GM19023 (cell line): ENCODE results near the gene SMYD1.

Source experiments
- ATAC-seq: cut with Tn5 transposase; IDR thresholded peaks from one replicate; pipeline ENCODE4 v1.9.1; 2021; ENCODE audit warnings: mild to moderate bottlenecking, moderate library complexity; ENCODE audit not compliant: unreplicated experiment

SMYD1 gene

GRCh38 chr2:88139804-88140203 lies 72.2 kb downstream of the SMYD1 start:
- no peak for ATAC-seq

- no peak for ATAC-seq
These were observed 74.3 kb downstream of the SMYD1 start for GRCh38 chr2:88141952-88142351.

DNA sequence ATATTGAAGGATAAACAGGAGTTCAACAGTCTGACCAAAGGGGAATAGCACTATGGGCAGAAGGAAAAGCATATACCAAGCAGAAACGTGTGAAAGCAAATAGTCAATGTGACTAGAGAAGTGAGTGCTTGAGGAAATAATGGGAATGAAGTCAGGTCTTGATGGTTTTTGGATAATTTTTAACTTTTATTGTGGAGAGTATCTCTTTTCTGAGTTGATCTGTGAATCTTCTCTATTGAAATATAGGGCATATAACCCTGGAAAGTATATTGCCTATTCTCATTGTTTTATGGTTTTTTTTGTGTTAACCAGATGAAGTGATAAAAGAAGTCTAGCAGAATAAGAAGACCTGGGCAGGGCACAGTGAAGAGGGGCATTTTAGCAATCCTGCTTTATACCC lies 76.6 kb downstream of the SMYD1 start:
- ATAC-seq, result no peak

DNA sequence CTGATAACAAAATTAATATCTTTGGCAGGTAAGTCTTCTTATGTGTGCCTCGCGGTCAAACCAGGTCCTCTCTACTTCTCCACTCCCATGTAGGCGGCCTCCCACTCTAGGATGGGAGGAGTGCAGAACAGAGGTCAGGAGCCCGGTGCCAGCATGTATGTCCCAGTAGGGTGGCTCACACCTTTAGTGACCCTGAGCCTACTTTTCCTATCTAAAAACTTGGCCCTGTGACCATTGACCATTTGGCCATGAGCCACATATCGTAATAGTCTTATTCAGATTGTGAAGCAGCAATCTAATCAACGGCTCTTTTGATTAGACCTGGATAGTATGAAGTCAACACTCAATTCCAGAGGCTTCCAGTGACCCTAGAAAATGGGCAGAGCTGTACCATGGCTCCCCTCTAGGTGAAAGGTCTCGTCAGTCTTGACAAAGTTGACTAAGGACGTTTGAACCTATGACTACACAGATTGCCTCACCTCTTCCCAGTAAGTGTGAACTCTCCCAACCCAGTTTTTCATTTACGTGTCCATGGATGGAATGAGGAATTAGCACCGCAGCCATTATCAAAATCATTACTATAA lies 77.4 kb downstream of the SMYD1 start:
- no peak for ATAC-seq

- no peak for ATAC-seq
These were observed 79.0 kb downstream of the SMYD1 start for GRCh38 chr2:88146590-88146989.

- no peak for ATAC-seq
These were observed 79.5 kb downstream of the SMYD1 start for GRCh38 chr2:88147145-88147544.

DNA sequence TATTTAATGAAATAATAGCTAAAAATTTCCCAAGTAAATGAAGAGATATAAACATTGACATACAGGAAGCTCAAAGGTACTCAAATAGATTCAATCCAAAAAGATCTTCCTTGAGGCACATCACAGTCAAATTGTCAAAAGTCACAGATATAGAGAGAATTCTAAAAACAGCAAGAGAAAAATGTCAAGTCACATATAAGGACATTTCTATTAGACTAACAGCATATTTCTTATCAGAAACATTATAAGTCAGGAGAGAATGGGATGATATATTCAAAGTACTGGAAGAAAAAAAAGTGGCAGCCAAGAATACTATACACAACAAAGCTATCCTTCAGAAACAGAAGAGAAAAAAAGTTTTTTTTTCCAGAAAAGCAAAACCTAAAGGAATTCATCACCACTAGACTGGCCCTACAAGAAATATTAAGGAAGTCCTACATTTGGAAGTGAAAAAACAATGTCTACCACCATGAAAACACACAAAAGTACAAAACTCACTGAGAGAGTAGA lies 81.4 kb downstream of the SMYD1 start:
- no peak for ATAC-seq

DNA sequence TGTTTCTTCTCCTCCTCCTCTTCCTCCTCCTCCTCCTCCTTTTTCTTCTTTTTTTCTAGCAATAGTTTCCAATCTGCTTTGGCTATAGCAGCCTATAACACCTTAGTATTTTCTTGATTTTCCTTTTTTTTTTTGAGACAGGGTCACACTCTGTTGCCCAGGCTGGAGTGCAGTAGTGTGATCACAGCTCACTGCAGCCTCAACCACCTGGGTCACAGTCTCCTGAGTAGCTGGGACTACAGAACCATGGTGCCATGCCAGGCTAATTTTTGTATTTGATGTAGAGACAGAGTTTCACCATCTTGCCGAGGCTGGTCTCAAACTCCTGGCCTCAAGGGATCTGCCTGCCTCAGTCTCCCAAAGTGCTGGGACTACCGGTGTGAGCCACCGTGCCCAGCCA lies 91.9 kb downstream of the SMYD1 start:
- ATAC-seq, result no peak

- ATAC-seq, result no peak
These were observed 92.4 kb downstream of the SMYD1 start for GRCh38 chr2:88159955-88160415.

DNA sequence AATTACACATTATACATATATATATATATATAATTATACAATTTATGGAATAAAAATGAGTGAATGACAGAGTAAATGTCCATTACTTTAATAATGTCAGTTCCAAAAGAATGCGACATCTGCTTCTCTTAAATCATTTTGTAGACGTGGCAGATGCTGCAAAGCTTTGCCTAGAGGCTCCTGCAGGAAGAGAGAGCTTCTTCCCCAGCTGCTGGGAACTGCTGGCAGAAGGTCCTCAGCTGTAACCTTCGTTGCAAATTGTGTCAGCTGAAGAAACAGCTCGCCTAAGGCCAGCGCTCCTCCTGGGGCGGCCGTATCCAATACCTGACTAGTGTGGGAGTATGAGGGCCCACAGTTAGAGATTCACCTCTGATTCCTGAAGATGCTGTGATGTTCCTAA lies 92.9 kb downstream of the SMYD1 start:
- no peak for ATAC-seq

DNA sequence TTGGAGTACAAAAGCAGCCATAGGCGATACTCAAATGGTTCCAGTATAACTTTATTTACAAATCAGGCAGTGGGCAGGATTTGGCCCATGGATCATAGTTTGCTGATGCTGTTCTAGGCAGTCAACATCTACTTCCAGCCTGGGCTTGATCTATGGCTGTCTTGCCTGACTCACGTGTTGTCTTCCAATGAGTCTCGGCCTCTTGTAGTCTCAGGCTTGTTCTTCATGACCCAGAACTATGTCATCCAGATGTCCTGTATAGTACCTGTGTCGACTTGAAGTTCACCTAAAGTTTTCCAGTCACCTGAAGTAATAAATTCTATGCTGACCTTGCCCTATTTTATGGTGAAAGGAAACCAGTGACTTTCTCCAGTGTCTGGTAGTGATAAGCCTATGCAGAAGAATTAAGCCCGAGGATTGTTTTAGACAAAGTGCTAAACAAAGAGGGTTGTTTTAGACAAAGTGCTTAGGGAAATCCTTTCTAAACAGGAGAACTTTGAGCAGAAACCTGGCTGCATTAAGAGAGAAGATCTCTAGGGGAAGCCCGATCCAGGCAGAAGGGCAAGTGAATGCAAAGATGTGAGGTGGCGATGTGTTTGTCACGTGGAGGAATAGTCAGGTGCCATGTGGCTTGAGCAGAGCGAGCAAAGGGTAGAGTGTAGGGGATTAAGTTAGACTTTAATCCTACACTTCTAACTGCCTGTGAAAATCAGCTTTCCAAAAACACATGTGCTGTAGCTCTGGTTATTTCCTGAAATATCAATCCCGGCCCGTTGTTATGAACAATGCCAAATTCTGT lies 94.0 kb downstream of the SMYD1 start:
- ATAC-seq, result no peak
